Transverse colon (tissue), 3 donors: ENCODE data around the gene OR10A2.

Source experiments
- EP300 ChIP-seq: sonication (generic); formaldehyde crosslinking; IDR thresholded peaks from one replicate; pipeline ENCODE4 v1.6.1; 2017; ENCODE audit warnings: antibody characterized with exemption, low read depth
- POLR2A ChIP-seq: fragments of 450-650 bp; IDR thresholded peaks from one replicate; pipeline ENCODE4 v1.6.1; 2016; ENCODE audit warnings: antibody characterized with exemption, mild to moderate bottlenecking, moderate library complexity
- TF ChIP-seq, protein P1 (sequence below), 5 experiments: fragments of 200-600 bp in 3 of 5; fragments of 450-650 bp in 2 of 5; sonication (generic) in 3 of 5; IDR thresholded peaks; 1 replicate in 2 of 5; 2 replicates in 3 of 5; pipeline ENCODE4 v1.5.1; 2016 to 2017; ENCODE audit warnings: antibody characterized with exemption in 5 of 5, inconsistent platforms in 3 of 5, mild to moderate bottlenecking in 2 of 5, moderate library complexity in 1 of 5

DNA sequence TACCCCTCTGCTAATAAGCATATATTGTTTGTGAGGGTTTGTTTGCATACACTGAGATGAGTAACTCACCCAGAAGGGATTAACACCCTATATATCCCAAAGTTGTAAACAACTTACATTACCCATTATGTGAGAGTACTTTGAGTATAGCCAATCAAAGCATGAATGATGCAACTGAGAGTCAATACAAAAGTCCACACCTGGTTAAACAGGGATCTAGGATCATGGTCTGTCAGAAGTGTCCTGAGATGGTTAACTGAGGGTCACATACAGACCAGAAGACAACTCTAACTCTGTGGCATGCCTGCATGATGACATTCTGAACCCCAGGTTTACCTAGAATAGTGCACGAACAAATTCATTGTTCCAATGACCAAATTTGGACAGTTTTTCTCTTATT lies 34.8 kb upstream of the OR10A2 start:
- TF ChIP-seq, protein P1, sequence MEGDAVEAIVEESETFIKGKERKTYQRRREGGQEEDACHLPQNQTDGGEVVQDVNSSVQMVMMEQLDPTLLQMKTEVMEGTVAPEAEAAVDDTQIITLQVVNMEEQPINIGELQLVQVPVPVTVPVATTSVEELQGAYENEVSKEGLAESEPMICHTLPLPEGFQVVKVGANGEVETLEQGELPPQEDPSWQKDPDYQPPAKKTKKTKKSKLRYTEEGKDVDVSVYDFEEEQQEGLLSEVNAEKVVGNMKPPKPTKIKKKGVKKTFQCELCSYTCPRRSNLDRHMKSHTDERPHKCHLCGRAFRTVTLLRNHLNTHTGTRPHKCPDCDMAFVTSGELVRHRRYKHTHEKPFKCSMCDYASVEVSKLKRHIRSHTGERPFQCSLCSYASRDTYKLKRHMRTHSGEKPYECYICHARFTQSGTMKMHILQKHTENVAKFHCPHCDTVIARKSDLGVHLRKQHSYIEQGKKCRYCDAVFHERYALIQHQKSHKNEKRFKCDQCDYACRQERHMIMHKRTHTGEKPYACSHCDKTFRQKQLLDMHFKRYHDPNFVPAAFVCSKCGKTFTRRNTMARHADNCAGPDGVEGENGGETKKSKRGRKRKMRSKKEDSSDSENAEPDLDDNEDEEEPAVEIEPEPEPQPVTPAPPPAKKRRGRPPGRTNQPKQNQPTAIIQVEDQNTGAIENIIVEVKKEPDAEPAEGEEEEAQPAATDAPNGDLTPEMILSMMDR (IDR thresholded peaks at IDR 0.05) = no peak
- no peak for TF ChIP-seq EP300
- TF ChIP-seq POLR2A = no peak
